Measurements from ENCODE around the gene NDUFB10.
"Not testable (repeated sequence)": the region's sequence is repeated elsewhere in the genome, so short reads cannot be mapped to it uniquely, and the experiment has no call there.

GRCh38 chr16:1920122-1920521, 39.2 kb upstream of the NDUFB10 start:
- TF ChIP-seq ELF4 (IDR thresholded peaks at IDR 0.05); ARNT (IDR thresholded peaks at IDR 0.05); L3MBTL2 (conservative IDR thresholded peaks at IDR 0.05); FOXM1 (IDR thresholded peaks at IDR 0.05; ENCODE audit: borderline replicate concordance); ZNF384 (IDR thresholded peaks at IDR 0.05); SUZ12 (IDR thresholded peaks at IDR 0.05); FOXK2 (IDR thresholded peaks at IDR 0.05): not testable (repeated sequence)

All from HEK293T (cell line).